Measurements from ENCODE around the gene SMIM44.

The SMIM44 gene

DNA sequence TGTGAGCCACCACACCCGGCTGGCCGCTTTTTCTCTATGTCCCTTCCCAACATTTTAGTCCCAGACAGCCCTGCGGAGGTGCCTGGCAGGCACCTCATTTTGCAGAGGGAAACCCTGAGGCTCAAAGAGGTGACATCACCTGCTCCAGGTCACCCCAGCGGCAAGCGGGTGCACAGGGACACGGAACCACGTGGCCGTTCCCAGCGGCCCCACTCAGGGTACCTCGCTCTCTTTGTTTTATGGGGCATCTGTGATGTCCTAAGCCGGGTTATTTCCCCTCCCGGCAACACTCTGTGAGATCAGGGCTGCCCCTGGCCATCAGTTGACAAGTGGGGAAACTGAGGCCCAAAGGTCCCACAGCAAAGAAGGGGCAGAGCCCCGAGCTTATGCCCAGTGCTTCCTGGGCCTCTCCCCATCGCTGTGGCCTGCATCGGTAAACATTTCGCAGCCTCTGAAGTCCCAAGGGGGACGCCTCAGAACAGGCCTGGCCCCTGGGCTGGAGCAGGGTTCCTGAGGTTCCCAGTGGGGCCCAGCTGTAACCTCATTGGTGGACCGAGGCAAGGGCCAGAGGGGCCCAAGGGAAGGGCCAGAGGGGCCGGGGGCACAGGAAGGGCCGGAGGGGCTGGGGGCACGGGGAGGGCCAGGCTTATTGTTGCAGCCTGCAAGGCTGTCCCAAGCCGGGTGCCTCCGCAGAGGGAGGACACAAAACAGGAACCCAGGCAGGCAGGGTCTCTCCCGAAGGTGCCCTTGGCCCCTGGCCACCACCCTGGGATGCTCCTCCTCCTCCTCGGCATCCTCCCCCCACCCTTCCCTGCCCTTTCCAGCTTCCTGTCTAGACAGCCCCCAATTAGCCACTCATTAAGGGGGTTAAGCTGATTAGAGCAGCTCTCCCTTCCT is 41.9 kb downstream of the SMIM44 start:
- no peak overlapping the region for H3K4me2 ChIP-seq (ENCODE audit: low read depth, low read length, poor library complexity, severe bottlenecking)
- H3K9me2 ChIP-seq (replicated peaks; ENCODE audit: insufficient read depth, low read length), result no peaks in the 10 kb centered on the region
- no peaks in the 10 kb centered on the region for H3K79me2 ChIP-seq (ENCODE audit: insufficient read depth, low read length)
- H4K20me1 ChIP-seq (ENCODE audit: low read depth, low read length), result no peaks in the 10 kb centered on the region; the same call in 1 of the 2 replicates
- no peak overlapping the region for H2AFZ ChIP-seq (ENCODE audit: low read depth, low read length, severe bottlenecking)
- H3K27ac ChIP-seq (ENCODE audit: low read depth, low read length), result no peak overlapping the region
- no peaks in the 10 kb centered on the region for H3K27me3 ChIP-seq (ENCODE audit: low read length)
- no peaks in the 10 kb centered on the region for H3K36me3 ChIP-seq (ENCODE audit: low read length)
- H3K9ac ChIP-seq (ENCODE audit: low read length), result no peak overlapping the region
- H3K9me3 ChIP-seq (ENCODE audit: insufficient read depth, low read length), result no peaks in the 10 kb centered on the region
- no peaks in the 10 kb centered on the region for H3F3A ChIP-seq (ENCODE audit: insufficient read depth)
- no peak for TF ChIP-seq EZH2phosphoT487 (conservative IDR thresholded peaks at IDR 0.05; ENCODE audit: low read length)
- TF ChIP-seq, protein P1, sequence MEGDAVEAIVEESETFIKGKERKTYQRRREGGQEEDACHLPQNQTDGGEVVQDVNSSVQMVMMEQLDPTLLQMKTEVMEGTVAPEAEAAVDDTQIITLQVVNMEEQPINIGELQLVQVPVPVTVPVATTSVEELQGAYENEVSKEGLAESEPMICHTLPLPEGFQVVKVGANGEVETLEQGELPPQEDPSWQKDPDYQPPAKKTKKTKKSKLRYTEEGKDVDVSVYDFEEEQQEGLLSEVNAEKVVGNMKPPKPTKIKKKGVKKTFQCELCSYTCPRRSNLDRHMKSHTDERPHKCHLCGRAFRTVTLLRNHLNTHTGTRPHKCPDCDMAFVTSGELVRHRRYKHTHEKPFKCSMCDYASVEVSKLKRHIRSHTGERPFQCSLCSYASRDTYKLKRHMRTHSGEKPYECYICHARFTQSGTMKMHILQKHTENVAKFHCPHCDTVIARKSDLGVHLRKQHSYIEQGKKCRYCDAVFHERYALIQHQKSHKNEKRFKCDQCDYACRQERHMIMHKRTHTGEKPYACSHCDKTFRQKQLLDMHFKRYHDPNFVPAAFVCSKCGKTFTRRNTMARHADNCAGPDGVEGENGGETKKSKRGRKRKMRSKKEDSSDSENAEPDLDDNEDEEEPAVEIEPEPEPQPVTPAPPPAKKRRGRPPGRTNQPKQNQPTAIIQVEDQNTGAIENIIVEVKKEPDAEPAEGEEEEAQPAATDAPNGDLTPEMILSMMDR (IDR thresholded peaks at IDR 0.05; ENCODE audit: insufficient read depth, low read length, poor library complexity, severe bottlenecking), result no peak
- no peak overlapping the region for H3K4me3 ChIP-seq (ENCODE audit: insufficient read depth, low read length, poor library complexity, severe bottlenecking)

DNA sequence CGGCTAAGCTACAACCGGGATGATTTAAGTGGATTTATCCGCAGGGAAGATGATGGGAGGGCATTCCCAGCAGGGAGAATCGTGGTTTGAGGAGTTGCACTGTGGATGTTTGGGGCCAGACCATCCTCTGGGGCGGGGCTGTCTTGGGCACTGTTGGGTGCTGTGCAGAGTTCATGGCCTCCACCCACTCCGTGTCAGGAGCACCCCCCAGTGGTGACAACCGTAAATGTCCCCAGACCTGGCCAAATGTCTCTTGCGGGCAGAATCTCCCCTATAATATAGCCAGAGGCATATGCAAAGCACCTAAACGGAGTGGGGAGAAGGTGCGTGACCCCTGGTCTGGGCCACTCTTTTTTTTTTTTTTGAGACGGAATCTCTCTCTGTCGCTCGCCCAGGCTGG is 43.2 kb downstream of the SMIM44 start:
- H3K27ac ChIP-seq (ENCODE audit: low read depth, low read length), result no peak overlapping the region
- H3K9ac ChIP-seq (ENCODE audit: low read length), result no peak overlapping the region
- no peak for TF ChIP-seq EZH2phosphoT487 (conservative IDR thresholded peaks at IDR 0.05; ENCODE audit: low read length)
- TF ChIP-seq, protein P1 (IDR thresholded peaks at IDR 0.05; ENCODE audit: insufficient read depth, low read length, poor library complexity, severe bottlenecking), result peak; percentile 41
- no peaks in the 10 kb centered on the region for H3K27me3 ChIP-seq (ENCODE audit: low read length)
- H3K4me3 ChIP-seq (ENCODE audit: insufficient read depth, low read length, poor library complexity, severe bottlenecking), result no peak overlapping the region
- no peaks in the 10 kb centered on the region for H3K9me3 ChIP-seq (ENCODE audit: insufficient read depth, low read length)
- no peaks in the 10 kb centered on the region; the same call in 1 of the 2 replicates for H4K20me1 ChIP-seq (ENCODE audit: low read depth, low read length)
- H3K4me2 ChIP-seq (ENCODE audit: low read depth, low read length, poor library complexity, severe bottlenecking), result no peak overlapping the region
- no peaks in the 10 kb centered on the region for H3K36me3 ChIP-seq (ENCODE audit: low read length)
- H3K79me2 ChIP-seq (ENCODE audit: insufficient read depth, low read length), result no peaks in the 10 kb centered on the region
- no peaks in the 10 kb centered on the region for H3K9me2 ChIP-seq (replicated peaks; ENCODE audit: insufficient read depth, low read length)
- no peaks in the 10 kb centered on the region for H3F3A ChIP-seq (ENCODE audit: insufficient read depth)
- no peak overlapping the region for H2AFZ ChIP-seq (ENCODE audit: low read depth, low read length, severe bottlenecking)

DNA sequence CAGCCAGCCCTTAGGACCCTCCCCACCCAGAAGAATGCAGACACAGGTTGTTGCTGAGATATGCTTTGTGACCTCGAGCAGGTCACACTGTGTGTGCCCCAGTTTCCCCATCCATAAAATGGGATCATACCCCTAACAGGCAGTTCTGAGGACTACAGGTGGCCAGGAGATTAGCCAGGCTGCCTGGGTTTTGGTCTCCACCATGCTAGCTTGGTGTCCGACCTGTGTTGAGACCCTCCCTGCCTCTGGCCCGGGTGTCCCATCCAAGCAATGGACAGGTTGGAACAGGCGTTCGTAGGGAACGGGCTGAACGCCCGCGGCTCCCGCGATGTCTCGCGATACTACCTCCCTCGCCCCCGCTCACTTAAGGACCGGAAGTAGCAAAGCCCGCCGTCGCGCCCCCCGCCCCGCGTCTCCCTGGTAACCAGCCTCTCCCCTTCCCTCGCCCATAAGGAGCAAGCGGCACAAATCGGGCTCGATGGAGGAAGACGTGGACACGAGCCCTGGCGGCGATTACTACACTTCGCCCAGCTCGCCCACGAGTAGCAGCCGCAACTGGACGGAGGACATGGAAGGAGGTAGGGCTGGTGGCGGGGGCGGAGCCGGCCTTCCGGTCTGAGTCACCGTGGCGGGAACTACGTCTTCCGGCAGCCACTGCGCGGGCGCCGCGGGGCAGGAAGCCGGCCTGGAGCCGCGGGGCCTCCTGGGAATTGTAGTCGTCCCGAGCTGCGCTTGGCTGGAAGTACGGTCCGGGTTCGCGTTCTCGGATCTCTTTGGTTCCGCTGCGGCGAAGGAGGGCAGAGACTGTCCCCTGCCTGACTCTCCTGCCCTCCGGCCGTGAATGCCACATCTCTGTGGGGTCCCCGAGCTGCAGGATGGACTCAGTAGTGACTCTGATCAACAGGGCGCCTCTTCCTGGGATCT is 48.3 kb downstream of the SMIM44 start:
- TF ChIP-seq, protein P1 (IDR thresholded peaks at IDR 0.05; ENCODE audit: insufficient read depth, low read length, poor library complexity, severe bottlenecking), result no peak
- H3K79me2 ChIP-seq (ENCODE audit: insufficient read depth, low read length), result no peaks in the 10 kb centered on the region
- peak overlapping the region; percentile 67 for H3K4me3 ChIP-seq (ENCODE audit: insufficient read depth, low read length, poor library complexity, severe bottlenecking)
- H3K27ac ChIP-seq (ENCODE audit: low read depth, low read length), result peak overlapping the region; percentile 80
- H3K27me3 ChIP-seq (ENCODE audit: low read length), result no peaks in the 10 kb centered on the region
- peak overlapping the region; percentile 93 for H2AFZ ChIP-seq (ENCODE audit: low read depth, low read length, severe bottlenecking)
- no peaks in the 10 kb centered on the region for H4K20me1 ChIP-seq (ENCODE audit: low read depth, low read length)
- H3K9ac ChIP-seq (ENCODE audit: low read length), result peak overlapping the region; percentile 95
- no peaks in the 10 kb centered on the region for H3K9me3 ChIP-seq (ENCODE audit: insufficient read depth, low read length)
- H3K36me3 ChIP-seq (ENCODE audit: low read length), result no peaks in the 10 kb centered on the region
- no peaks in the 10 kb centered on the region for H3K9me2 ChIP-seq (replicated peaks; ENCODE audit: insufficient read depth, low read length)
- H3F3A ChIP-seq (ENCODE audit: insufficient read depth), result no peaks in the 10 kb centered on the region
- peak overlapping the region; percentile 94 for H3K4me2 ChIP-seq (ENCODE audit: low read depth, low read length, poor library complexity, severe bottlenecking)
